ENCODE results near the gene KIF23. TPM values are rescaled to one million over a fixed set of nuclear protein-coding genes. Genes with fewer than 3 reads are reported as not detected.

Gene KIF23
- 10 to 100 TPM in 1 of 4 donors, 1 to 10 TPM in 3; 1.9 to 11.5 (median 5.2) TPM for total RNA-seq

DNA sequence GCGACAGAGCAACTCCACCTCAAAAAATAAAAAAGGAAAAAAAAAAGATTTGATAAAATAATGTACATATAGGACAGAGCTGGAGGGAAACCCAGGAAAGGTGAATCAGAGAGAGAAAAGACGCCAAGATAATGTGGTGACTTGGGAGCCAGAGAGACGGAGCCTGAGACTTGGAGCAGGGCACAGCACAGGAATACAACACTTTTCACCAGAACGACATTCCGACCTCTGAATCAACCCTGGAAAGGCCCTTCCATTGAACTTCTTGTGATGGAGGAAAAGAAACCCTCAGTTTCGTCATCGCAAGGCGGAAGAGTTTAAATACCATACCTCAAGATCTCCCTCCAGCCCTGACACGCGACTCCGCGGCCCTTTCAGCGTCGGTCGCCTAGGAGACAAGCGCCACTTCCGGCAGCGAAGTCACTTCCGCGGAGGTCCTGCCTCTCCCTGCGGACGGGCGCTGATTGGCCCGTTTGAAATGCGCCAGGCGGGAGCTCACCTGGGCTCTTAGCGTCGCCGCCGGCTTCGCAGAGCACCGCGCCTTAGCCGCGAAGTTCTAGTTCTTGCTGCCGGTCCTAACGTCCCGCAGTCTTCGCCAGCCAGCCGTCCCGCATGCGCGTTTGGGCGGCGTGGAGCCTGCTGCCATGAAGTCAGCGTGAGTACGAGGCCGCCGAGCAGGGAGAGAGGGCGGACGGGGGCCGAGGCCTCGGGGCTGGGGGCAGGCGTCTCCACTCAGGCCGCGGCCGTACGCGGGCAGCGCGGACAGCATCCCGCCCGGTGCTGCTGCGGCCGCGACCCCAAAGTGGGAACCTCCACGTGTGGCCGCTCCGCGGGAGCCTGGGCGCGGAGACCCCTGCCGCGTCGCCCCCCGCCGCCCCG lies at the start of gene KIF23:
TSS of gene KIF23 (plus strand) at position 528 of the 879 bp plus-strand sequence. CDS start at position 645, 117 bp downstream.
- in situ Hi-C loops (cut with MboI; ENCODE audit: low pct_ligation_motif_present in 1 of 4, low pct_unique_long_range_greater_than_20kb in 1 of 4, low sequenced_read_pairs in 3 of 4) = no loop called here
- 5 to 18% methylated on average over 5 to 26 of the region's 78 CpGs for WGBS, 2 donors (ENCODE audit: low coverage in 1 of 2)
- peak; percentile 32 to 54 (median 50) for TF ChIP-seq POLR2AphosphoS5 (IDR thresholded peaks at IDR 0.05)
- TF ChIP-seq, protein P1, sequence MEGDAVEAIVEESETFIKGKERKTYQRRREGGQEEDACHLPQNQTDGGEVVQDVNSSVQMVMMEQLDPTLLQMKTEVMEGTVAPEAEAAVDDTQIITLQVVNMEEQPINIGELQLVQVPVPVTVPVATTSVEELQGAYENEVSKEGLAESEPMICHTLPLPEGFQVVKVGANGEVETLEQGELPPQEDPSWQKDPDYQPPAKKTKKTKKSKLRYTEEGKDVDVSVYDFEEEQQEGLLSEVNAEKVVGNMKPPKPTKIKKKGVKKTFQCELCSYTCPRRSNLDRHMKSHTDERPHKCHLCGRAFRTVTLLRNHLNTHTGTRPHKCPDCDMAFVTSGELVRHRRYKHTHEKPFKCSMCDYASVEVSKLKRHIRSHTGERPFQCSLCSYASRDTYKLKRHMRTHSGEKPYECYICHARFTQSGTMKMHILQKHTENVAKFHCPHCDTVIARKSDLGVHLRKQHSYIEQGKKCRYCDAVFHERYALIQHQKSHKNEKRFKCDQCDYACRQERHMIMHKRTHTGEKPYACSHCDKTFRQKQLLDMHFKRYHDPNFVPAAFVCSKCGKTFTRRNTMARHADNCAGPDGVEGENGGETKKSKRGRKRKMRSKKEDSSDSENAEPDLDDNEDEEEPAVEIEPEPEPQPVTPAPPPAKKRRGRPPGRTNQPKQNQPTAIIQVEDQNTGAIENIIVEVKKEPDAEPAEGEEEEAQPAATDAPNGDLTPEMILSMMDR (IDR thresholded peaks at IDR 0.05) = no peak
- Histone ChIP-seq H3K27ac (peak within 1 kb of the TSS; percentile 63 to 84 (median 76)), H3K36me3 (no peaks in the 10 kb centered on the region), H3K4me3 (peak within 1 kb of the TSS; percentile 43 to 98 (median 92)), H3K27me3 (no peaks in the 10 kb centered on the region), H3K4me1 (peaks cover 0 to 14% (median 9%) of the 10 kb centered on the region in 4 donors), H3K9me3 (no peaks in the 10 kb centered on the region)
- peak; percentile 95 for DNase-seq
- intact Hi-C loops (cut with DNase I; ENCODE audit: low total_unique reads) = no loop called here

DNA sequence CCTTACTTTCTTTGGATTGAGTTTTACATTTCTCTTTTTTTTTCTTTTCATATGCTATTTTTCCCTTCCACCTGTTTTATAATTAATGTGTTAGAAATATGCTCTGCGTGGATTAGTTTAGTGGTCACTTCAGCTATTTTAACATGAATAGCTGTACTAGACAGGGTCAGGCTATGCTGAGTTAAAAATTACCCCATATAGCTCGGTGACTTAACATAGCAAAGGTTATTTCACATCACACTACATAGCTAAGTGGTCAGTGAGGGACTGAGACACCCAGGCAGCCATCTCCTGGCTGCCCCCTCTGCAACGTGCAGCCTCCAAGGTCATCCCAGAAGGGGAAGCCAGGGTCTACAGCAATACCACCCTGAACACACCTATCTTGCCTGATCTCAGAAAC lies 46.9 kb upstream of the KIF23 start:
- TF ChIP-seq POLR2AphosphoS5 (IDR thresholded peaks at IDR 0.05) = no peak
- TF ChIP-seq, protein P1 (IDR thresholded peaks at IDR 0.05) = no peak
- intact Hi-C loops (cut with DNase I; ENCODE audit: low total_unique reads) = loop anchor here (2.0 kb wide), 1 partner anchor 184 kb away; no protein-coding TSS in a partner anchor
- Histone ChIP-seq H3K4me1 (peaks cover 0 to 6% (median 2%) of the 10 kb centered on the region in 4 donors), H3K36me3 (no peaks in the 10 kb centered on the region), H3K27me3 (no peaks in the 10 kb centered on the region), H3K27ac (no peak overlapping the region), H3K4me3 (no peak overlapping the region), H3K9me3 (no peaks in the 10 kb centered on the region)
- no peak for DNase-seq
- 43 to 50% methylated on average over 1 to 3 of the region's 3 CpGs for WGBS, 2 donors (ENCODE audit: low coverage in 1 of 2)
- in situ Hi-C loops (cut with MboI; ENCODE audit: low pct_ligation_motif_present in 1 of 4, low pct_unique_long_range_greater_than_20kb in 1 of 4, low sequenced_read_pairs in 3 of 4) = no loop called here

DNA sequence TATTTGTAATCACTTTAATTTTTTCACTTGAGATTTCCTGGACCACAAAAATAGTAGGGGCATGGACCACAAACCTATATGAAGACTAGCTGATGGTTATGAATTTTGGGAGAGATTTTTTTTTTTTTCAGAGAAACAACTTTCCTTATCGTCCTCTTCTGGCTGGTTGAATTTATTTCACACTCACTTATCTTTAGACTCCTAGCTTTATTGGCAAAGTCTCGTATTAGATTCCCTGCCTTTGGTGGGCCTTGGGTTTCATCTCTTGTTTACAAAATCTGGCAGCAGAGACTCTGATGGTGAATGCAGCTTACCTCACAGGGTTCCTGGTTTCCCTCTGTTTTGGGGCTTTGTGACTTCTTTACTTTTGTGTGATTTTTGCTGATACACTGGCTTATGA lies 44.5 kb upstream of the KIF23 start:
- 82 to 89% methylated on average over 2 of the region's 2 CpGs for WGBS, 2 donors (ENCODE audit: low coverage in 1 of 2)

DNA sequence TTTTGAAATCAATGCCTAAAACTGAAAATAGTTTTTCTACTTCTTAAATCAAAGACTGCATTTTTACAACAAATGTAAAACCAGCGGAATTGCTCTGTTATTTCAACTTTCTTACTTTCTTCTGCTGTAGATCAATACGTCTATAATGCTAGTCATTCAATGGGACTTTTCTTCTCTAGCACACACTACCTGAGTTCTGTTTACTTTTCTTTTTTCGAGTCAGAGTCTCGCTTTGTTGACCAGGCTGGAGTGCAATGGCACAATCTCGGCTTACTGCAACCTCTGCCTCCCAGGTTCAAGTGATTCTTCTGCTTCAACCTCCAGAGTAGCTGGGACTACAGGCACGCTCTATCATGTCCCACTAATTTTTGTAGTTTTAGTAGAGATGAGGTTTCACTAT lies 40.7 kb upstream of the KIF23 start:
- 88 to 92% methylated on average over 6 of the region's 6 CpGs for WGBS, 2 donors (ENCODE audit: low coverage in 1 of 2)
- Histone ChIP-seq H3K27me3 (no peaks in the 10 kb centered on the region), H3K27ac (no peak overlapping the region), H3K9me3 (no peaks in the 10 kb centered on the region), H3K4me3 (no peak overlapping the region), H3K36me3 (no peaks in the 10 kb centered on the region), H3K4me1 (no peaks in the 10 kb centered on the region)
- intact Hi-C loops (cut with DNase I; ENCODE audit: low total_unique reads) = loop anchor here (2.0 kb wide), 1 partner anchor 75 kb away; the partner anchor contains the start of gene PAQR5
- DNase-seq = no peak
- TF ChIP-seq POLR2AphosphoS5 (IDR thresholded peaks at IDR 0.05) (no peak), EP300 (IDR thresholded peaks at IDR 0.05; ENCODE audit: low read depth) (no peak), POLR2A (IDR thresholded peaks at IDR 0.05) (no peak)
- TF ChIP-seq, protein P1 (IDR thresholded peaks at IDR 0.05) = no peak
- in situ Hi-C loops (cut with MboI; ENCODE audit: low pct_ligation_motif_present in 1 of 4, low pct_unique_long_range_greater_than_20kb in 1 of 4, low sequenced_read_pairs in 3 of 4) = no loop called here

More for the DNA sequence above, 44.5 kb upstream of the KIF23 start:
- no peaks in the 10 kb centered on the region for H3K36me3 ChIP-seq
- in situ Hi-C loops (cut with MboI; ENCODE audit: low pct_ligation_motif_present in 1 of 4, low pct_unique_long_range_greater_than_20kb in 1 of 4, low sequenced_read_pairs in 3 of 4) (no loop called here), intact Hi-C loops (cut with DNase I; ENCODE audit: low total_unique reads) (no loop called here)
- H3K9me3 ChIP-seq = no peaks in the 10 kb centered on the region
- no peak overlapping the region for H3K4me3 ChIP-seq
- peaks cover 0 to 6% (median 2%) of the 10 kb centered on the region in 4 donors for H3K4me1 ChIP-seq
- no peak for DNase-seq
- TF ChIP-seq POLR2A (IDR thresholded peaks at IDR 0.05) (no peak), EP300 (IDR thresholded peaks at IDR 0.05; ENCODE audit: low read depth) (no peak), POLR2AphosphoS5 (IDR thresholded peaks at IDR 0.05) (no peak)
- TF ChIP-seq, protein P1 (IDR thresholded peaks at IDR 0.05) = no peak
- H3K27me3 ChIP-seq = no peaks in the 10 kb centered on the region
- H3K27ac ChIP-seq = no peak overlapping the region

All from transverse colon (tissue), 4 donors.